PFSK-1 (cell line): ENCODE results near the gene ERCC1.

Source experiments
- POLR2AphosphoS5 ChIP-seq: IDR thresholded peaks from 2 replicates; pipeline ENCODE4 v1.6.1; 2012; ENCODE audit warnings: low read depth, mild to moderate bottlenecking, control low read depth, low read length, moderate library complexity
- TAF1 ChIP-seq: IDR thresholded peaks from 2 replicates; pipeline ENCODE4 v1.6.1; 2012; ENCODE audit warnings: low read length, control low read depth, borderline replicate concordance; ENCODE audit not compliant: insufficient read depth
- TF ChIP-seq, protein P1 (sequence below), 2 experiments: IDR thresholded peaks; 2 replicates each; pipeline versions ENCODE4 v1.6.1 to v1.8.0; 2011 to 2012; ENCODE audit warnings: low read depth in 2 of 2, low read length in 2 of 2, control low read depth in 1 of 2, inconsistent platforms in 1 of 2, mild to moderate bottlenecking in 1 of 2, moderate library complexity in 1 of 2; ENCODE audit not compliant: insufficient read depth in 1 of 2

DNA sequence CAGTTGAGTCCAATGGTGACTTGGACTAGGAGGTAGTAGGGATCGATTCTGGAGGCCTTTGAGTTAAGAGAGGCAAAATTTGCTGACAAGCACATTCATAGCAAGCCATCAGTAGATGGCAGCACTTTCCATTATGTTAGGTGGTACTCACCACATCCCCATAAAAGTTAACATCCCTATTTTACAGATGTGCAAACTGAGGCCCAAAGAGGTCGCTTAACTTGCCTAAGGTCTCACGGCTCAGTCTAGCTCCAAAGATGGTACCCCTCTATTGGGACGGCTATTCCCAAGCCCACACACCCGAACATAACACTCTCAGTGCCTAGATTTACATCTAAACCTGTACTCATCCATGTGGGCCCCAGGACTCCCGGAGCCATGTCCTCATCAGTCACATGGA is 22.6 kb upstream of the ERCC1 start:
- TF ChIP-seq, protein P1, sequence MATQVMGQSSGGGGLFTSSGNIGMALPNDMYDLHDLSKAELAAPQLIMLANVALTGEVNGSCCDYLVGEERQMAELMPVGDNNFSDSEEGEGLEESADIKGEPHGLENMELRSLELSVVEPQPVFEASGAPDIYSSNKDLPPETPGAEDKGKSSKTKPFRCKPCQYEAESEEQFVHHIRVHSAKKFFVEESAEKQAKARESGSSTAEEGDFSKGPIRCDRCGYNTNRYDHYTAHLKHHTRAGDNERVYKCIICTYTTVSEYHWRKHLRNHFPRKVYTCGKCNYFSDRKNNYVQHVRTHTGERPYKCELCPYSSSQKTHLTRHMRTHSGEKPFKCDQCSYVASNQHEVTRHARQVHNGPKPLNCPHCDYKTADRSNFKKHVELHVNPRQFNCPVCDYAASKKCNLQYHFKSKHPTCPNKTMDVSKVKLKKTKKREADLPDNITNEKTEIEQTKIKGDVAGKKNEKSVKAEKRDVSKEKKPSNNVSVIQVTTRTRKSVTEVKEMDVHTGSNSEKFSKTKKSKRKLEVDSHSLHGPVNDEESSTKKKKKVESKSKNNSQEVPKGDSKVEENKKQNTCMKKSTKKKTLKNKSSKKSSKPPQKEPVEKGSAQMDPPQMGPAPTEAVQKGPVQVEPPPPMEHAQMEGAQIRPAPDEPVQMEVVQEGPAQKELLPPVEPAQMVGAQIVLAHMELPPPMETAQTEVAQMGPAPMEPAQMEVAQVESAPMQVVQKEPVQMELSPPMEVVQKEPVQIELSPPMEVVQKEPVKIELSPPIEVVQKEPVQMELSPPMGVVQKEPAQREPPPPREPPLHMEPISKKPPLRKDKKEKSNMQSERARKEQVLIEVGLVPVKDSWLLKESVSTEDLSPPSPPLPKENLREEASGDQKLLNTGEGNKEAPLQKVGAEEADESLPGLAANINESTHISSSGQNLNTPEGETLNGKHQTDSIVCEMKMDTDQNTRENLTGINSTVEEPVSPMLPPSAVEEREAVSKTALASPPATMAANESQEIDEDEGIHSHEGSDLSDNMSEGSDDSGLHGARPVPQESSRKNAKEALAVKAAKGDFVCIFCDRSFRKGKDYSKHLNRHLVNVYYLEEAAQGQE (IDR thresholded peaks at IDR 0.05; ENCODE audit: insufficient read depth in 1 of 2, low read depth in 2 of 2, low read length in 2 of 2): no peak
- TF ChIP-seq TAF1: no peak
- no peak for TF ChIP-seq POLR2AphosphoS5
